GM23338 (cell line): ENCODE measurements around the gene SGSH.

Experiments used
- CREB1 ChIP-seq: fragments of 250-450 bp; sonication (Bioruptor Pico); IDR thresholded peaks from 2 replicates; pipeline ENCODE4 v1.5.0; 2020; ENCODE audit warnings: low read depth, mild to moderate bottlenecking, moderate library complexity
- CTCF ChIP-seq, 2 experiments: fragments of 200-600 bp in 1 of 2; sonication (generic) in 1 of 2; conservative IDR thresholded peaks; 2 replicates each; pipeline versions ENCODE4 v1.5.1 to v1.6.1; 2016 to 2017; ENCODE audit warnings: antibody characterized with exemption in 2 of 2, low read depth in 2 of 2, mild to moderate bottlenecking in 2 of 2, moderate library complexity in 1 of 2
- ETS1 ChIP-seq: IDR thresholded peaks from 2 replicates; pipeline ENCODE4 v1.6.1; 2016; ENCODE audit warnings: antibody characterized with exemption
- EZH2 ChIP-seq: fragments of 200-600 bp; sonication (generic); IDR thresholded peaks from one replicate; pipeline ENCODE4 v1.8.0; 2017; ENCODE audit warnings: antibody characterized with exemption, mild to moderate bottlenecking, low read depth; ENCODE audit not compliant: unreplicated experiment
- EZH2phosphoT487 ChIP-seq: fragments of 200-600 bp; sonication (generic); IDR thresholded peaks from one replicate; pipeline ENCODE4 v1.8.1; 2018; ENCODE audit warnings: antibody characterized with exemption; ENCODE audit not compliant: unreplicated experiment
- JUNB ChIP-seq: IDR thresholded peaks from one replicate; pipeline ENCODE4 v1.6.1; 2016; ENCODE audit warnings: antibody characterized with exemption; ENCODE audit not compliant: unreplicated experiment
- POLR2AphosphoS5 ChIP-seq: IDR thresholded peaks from 2 replicates; pipeline ENCODE4 v1.6.1; 2016; ENCODE audit warnings: antibody characterized with exemption, low read depth
- REST ChIP-seq: IDR thresholded peaks from one replicate; pipeline ENCODE4 v1.6.1; 2018; ENCODE audit warnings: antibody characterized with exemption; ENCODE audit not compliant: unreplicated experiment

GRCh38 chr17:80228477-80228876, 8.3 kb upstream of the SGSH start:
- no peak for TF ChIP-seq CTCF (conservative IDR thresholded peaks at IDR 0.05; ENCODE audit: low read depth in 2 of 2)
- TF ChIP-seq EZH2phosphoT487: no peak
- TF ChIP-seq POLR2AphosphoS5: no peak
- TF ChIP-seq JUNB: no peak
- TF ChIP-seq EZH2: no peak
- no peak for TF ChIP-seq REST
- no peak for TF ChIP-seq ETS1
- no peak for TF ChIP-seq CREB1 (CRISPR knock-in tag)
